Measurements from ENCODE around the gene GOLGA2.
"Not testable (repeated sequence)": the region's sequence is repeated elsewhere in the genome, so short reads cannot be mapped to it uniquely, and the experiment has no call there.

The GOLGA2 gene

GRCh38 chr9:128288273-128289004 is 12.6 kb upstream of the GOLGA2 start:
- no peak for DNase-seq

- no peak for DNase-seq
Observed at GRCh38 chr9:128286440-128286839, 10.6 kb upstream of the GOLGA2 start.

DNA sequence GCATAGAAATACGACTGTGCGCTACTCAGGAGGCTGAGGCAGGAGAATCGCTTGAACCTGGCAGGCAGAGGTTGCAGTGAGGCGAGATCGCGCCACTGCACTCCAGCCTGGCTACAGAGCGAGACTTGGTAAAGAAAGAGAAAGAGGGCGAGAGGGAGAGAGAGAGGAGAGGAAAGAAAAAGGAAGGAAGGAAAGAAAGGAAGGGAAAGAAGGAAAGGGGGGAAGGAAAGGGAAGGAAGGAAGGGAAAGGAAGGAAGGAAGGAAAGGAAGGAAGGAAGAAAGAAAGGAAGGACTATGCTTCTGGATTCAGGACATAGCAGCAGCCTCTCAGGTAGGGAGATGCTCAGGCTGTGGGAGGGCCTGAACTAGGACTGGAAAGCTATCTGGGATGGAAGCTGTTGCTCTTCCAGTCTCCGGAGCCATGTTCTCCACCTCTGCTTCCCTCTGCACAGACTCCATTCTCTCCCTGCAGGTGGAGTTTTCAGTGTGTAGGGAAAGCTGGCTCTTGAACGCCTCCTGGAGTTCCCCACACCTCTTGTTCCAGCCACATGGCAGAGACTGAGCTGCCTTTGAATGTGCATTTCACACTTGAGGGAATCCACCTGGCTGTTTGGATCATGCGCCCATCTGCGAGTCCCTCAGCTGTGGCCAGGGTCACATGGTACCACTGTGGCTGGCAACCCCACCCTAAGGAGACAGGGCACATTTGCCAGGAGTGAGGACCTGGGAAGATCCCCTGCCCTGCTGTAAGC is 9.4 kb upstream of the GOLGA2 start:
- DNase-seq, result no peak

GRCh38 chr9:128282500-128282899 is 6.7 kb upstream of the GOLGA2 start:
- DNase-seq, result no peak

DNA sequence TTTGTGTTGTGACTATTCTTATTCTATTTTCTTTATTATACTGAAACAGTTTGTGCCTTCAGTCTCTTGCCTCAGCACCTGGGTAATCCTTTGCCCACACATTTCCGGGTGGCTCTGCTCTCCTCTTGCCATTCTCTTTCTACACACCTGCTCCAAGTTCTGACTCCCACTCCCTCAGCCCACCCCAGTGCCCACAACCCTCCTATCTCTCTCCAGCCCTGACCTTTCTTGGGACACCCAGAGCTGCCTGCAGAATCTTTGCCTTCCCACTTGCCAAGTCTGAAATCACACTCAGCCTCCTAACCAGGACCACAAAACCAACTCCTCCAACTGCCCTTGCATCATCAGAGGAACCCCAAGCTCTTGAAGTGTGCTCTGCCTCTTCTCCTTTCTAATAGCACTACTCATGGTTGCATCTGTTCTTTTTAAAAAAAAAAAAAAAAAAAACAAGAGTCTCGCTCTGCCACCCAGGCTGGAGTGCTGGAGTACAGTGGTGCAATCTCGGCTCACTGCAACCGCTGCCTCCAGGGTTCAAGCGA is 4.3 kb upstream of the GOLGA2 start:
- no peak for DNase-seq

- not testable (repeated sequence) for DNase-seq
Observed at GRCh38 chr9:128279088-128280073, 3.6 kb upstream of the GOLGA2 start.

GRCh38 chr9:128276574-128277270 is 915 bp upstream of the GOLGA2 start:
- no peak for DNase-seq

- peak; percentile 99 for DNase-seq
Observed at GRCh38 chr9:128276008-128276573, 284 bp upstream of the GOLGA2 start, which contains the start of gene SWI5. TSS of gene SWI5 (plus strand) at chr9:128276276.

DNA sequence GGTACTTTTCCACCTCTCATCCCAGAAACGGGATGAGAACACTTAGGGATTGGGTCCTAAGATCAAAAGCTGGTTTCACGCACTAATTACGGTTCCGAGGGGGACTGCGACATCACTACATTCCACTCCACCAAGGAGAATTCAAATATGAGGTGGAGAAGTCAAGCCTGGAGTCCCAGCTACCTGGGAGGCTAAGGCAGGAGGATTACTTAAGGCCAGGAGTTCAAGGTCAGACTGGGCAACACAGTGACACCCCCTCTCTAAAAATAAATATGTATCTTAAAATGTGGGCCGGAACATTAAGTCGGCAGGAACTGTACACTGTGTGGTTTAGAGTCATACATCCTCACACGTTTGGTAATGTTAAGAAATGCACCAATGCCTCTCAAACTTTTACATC is 1.6 kb downstream of the GOLGA2 start:
- DNase-seq, result no peak

DNA sequence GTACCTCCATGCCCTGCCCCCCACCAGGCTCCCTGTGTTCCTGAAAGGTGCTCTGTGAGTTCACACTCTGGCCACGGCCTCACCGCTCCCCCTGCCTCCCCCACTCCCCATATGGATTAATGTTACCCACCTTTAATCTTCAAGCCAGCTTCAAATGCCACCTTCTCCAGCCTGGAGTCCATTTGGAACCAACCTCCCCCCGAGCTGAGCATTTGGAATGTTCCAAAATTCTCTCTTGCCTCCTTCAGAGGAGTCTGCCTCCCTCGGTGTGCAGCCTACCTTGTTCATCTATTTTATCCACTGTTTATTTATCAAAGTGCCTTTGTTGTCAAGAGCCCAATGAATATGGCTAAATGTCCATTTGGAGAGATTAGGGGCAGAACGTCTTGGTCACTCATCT is 4.3 kb downstream of the GOLGA2 start:
- no peak for DNase-seq

- no peak for DNase-seq
Observed at GRCh38 chr9:128271112-128271511, 4.7 kb downstream of the GOLGA2 start.

DNA sequence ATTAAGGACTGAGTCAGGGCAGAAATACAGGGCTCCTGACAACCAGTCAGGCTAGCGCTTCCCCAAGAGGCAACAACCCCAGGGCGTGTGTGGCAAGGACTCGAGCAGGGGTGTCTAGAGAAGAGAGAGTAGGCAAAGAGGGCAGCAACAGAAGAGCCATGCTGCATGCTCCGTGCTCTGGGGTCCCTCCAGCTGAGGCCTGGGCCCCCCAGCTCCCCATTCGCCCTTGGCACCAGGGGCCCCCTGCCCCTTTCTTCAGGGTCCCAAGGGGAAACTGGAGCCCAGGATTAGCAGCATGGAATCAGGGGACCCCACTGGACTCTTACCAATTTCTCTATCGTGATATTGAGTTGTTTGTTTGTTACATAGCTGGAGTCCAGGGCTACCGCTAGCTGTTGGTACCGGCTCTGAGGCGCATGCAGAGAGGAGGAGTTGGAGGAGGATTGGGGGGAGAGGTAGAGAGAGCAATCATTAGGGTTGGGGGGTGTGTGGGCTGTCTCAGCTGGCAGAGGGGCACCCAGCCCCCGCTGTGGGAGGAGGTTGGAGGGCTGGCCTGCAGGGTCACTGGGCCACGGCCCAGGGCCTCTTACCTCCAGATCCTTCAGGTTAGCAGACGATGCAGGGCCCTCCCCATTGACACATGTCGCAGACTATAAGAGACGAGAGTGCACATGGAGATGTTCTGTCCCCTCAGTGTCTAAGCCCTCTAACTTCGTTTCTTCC is 8.8 kb downstream of the GOLGA2 start:
- no peak for DNase-seq

GRCh38 chr9:128265348-128265847 is 10.4 kb downstream of the GOLGA2 start:
- DNase-seq, result no peak

- no peak for DNase-seq
Observed at GRCh38 chr9:128262687-128263086, 13.1 kb downstream of the GOLGA2 start.

DNA sequence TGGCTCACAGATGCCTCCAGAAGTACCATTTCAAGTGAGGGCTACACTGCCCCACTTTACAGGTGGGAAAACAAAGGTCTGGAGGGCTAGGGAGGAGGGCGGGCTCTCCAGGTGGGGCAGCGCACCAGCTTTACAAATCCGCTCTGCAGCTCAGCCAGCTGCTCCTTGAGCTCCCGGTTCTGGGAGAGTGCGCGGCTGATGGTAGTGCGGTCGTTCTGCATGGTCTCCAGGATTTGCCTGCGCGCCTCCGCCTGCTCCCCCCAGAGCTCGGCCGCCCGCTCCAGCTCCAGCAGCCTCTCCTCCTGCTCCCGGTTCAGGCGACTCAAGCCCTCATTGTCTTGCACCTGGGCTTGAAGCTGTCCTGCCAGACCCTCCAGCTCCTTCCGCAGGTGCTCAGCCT is 15.5 kb downstream of the GOLGA2 start:
- DNase-seq, result no peak

DNA sequence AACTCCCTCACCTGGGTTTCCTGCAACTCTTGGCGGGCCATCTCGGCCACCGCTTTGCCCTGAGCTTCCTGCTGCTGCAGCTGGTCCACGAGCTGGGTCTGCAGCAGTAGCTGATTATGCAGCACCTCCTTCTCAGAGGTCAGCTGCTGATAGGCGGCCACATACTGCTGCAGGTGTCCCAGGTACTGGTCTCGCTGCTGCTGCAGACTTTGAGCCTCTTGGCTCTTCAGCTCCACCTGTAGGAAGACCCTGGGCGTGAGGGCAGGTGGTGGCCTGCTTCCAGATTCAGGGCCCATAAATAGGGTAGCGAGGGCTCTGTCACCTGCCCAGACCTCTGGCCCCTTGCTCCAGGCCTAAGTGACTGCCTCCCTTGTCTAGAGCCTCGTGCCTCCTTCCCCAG is 16.7 kb downstream of the GOLGA2 start:
- DNase-seq, result no peak

- no peak for DNase-seq
Observed at GRCh38 chr9:128258326-128258725, 17.5 kb downstream of the GOLGA2 start.

DNA sequence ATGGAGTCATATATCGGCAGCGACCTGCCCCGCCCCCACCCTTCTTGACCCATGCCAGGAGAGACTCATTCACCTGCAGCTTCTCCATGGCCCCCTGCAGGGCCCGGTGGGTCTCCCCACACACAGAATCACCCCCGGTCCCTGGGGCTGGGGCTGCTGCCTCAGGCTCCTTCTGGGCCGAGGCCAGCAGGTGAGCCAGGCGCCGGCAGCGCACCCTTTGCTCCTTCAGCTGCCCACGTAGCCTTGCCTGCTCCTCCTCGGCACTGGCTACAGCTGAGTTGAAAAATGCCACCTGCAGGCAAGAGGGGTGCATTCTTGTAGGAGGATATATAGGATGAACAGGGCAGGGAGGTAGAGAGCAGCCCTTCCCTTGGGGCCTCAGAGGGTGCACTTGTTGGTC is 17.9 kb downstream of the GOLGA2 start:
- no peak for DNase-seq

GRCh38 chr9:128257086-128257825 is 18.6 kb downstream of the GOLGA2 start:
- DNase-seq, result no peak

Data from NCI-H774 (cell line).